GM12892 (cell line): ENCODE results near the gene CNTNAP2.

ENCODE experiments used
- POLR2A ChIP-seq: IDR thresholded peaks from 2 replicates; pipeline ENCODE4 v1.6.1; 2011; ENCODE audit warnings: low read depth, low read length, control low read depth
- POLR2AphosphoS5 ChIP-seq: IDR thresholded peaks from 2 replicates; pipeline ENCODE4 v1.6.1; 2011; ENCODE audit warnings: low read depth, low read length, control low read depth
- TAF1 ChIP-seq: IDR thresholded peaks from 2 replicates; pipeline ENCODE4 v1.6.1; 2011; ENCODE audit warnings: low read depth, mild to moderate bottlenecking, control low read depth, low read length, borderline replicate concordance

DNA sequence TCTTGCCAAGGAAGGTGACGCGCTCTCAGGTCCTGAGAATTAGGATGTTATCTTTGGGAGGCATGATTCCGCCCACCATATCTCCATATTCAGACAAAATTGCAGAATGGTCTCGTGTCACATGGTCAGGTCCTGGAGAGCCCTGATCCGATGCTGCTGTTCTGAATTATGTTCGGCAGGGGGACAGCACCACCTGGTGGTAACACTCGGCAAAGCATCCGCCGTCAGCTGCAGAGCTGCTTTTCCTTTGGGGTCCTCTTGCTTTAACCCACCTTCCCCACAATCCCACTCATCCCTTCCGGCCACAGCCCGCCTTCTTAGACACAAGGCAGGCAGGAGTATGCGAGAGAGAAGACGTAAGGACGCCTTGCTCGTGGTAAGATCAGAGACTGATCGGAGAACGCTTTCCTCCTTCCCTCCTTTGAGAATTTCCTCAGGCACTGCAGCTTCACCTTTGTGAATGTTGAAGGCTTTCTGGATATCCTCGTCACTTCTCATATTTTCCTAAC lies 2146.2 kb downstream of the CNTNAP2 start:
- TF ChIP-seq POLR2AphosphoS5 (no peak), POLR2A (no peak), TAF1 (no peak)
